ENCODE data around the gene C19orf44.
"Not testable (repeated sequence)": the region's sequence is repeated elsewhere in the genome, so short reads cannot be mapped to it uniquely, and the experiment has no call there.

C19orf44 gene

DNA sequence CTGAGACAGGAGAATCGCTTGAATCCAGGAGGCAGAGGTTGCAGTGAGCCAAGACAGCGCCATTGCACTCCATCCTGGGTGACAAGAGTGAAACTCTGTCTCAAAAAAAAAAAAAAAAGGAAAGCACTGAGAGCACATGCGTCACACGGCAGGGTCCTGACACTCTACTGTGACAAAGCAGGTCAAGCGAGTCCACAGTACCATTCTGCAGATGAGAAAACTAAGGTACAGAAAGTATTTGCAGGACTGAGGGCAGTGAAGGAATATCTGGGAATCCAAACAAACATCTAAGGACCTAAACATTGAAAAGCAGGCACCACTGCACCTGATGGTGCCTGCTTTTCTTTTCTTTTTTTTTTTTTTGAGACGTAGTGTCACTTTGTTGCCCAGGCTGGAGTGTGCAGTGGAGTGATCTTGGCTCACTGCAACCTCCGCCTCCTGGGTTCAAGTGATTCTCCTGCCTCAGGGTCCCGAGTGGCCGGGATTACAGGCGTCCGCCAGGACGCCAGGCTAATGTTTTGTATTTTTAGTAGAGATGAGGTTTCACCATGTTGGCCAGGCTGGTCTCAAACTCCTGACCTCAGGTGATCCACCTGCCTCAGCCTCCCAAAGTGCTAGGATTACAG, 29.3 kb upstream of the C19orf44 start:
- in situ Hi-C loops (cut with MboI; ENCODE audit: low sequenced_read_pairs) = not testable (repeated sequence)

DNA sequence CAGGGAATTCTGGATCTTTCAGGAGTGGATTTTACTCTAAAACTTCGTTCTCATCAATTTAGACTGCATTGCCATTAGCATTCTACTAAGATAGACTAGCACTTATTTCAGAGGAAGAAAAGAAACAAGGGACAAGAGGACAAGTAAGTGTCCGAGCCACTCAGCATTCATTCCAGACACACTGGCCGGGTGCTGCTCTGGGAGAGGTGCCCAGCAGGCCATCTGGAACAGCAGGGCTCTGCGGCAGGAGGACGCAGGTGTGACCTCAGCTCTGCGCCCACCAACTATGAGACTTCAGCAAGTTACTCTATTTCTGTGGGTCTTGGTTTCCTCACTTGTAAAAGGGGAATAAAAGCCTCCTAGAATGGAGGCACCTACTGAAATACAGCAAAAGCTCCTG, 28.6 kb upstream of the C19orf44 start:
- in situ Hi-C loops (cut with MboI; ENCODE audit: low sequenced_read_pairs) = no loop called here

DNA sequence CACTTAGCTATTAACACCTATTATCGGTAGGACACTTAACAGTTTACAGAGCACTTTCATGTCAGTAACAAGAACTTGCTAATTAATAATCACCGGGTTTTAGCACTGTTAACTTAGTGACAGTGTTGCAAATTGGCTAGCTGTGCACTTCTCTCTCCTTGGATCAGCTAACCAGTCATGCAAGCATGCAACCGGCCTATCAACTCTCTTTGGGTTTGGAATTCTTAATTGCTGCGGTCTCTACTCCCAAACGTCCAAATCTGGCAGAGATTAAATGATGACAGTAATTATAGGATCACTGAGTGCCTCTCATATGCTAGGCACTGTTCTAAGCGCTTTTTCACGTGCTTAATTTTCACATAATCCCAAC, 25.7 kb upstream of the C19orf44 start:
- in situ Hi-C loops (cut with MboI; ENCODE audit: low sequenced_read_pairs) = no loop called here

DNA sequence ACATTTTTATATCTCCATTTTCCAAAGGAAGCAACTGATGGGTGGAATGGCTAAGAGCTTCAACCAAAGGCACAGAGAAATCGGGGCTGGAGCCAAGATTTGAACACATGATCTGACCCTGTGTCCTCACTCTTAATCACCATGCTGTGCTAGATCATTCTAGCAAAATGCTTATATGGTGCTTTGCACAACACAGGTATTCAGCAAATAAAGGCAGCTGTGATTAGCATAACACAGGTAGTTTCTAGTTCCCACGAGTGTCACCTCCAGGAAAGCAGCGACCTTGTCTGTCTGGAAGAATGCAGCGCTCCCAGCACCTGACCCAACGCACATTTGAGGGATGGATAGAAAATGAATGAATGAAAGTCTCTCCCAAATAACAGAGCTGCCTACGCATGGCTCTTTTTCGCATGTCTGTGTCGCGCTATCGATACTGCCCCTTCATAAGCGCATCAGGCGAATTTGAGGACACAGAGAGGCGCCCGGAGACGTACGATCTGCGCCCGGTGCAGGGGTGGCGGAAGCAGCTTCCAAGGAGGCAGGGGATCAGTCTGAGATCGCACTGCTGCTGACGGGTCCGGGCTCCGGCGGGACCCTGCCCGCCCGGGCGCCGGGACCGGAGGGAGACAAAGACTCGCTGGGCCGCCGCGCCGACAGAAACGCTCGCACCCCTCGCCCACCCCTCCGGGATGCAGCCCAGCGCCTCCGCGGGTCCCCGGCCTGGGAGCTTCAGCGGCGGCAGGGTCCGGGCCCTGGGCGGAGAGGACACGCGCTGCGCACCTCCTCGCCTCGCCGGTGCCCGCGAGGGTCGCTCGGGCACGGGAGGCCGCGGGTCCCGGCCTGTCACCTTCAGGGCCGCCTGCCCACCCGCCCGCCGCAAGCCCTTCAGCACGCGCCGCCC, 25.0 kb upstream of the C19orf44 start:
- in situ Hi-C loops (cut with MboI; ENCODE audit: low sequenced_read_pairs) = no loop called here

DNA sequence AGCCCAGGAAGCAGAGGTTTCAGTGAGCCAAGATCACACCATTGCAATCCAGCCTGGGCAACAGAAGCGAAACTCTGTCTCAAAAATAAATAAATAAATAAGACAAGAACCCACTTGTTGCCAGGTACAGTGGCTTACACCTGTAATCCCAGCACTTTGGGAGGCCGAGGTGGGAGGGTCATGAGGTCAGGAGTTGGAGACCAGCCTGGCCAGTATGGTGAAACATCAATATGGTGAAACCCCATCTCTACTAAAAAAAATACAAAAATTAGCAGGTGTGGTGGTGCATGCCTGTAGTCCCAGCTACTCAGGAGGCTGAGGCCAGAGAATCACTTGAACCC, 23.7 kb upstream of the C19orf44 start:
- in situ Hi-C loops (cut with MboI; ENCODE audit: low sequenced_read_pairs) = not testable (repeated sequence)

DNA sequence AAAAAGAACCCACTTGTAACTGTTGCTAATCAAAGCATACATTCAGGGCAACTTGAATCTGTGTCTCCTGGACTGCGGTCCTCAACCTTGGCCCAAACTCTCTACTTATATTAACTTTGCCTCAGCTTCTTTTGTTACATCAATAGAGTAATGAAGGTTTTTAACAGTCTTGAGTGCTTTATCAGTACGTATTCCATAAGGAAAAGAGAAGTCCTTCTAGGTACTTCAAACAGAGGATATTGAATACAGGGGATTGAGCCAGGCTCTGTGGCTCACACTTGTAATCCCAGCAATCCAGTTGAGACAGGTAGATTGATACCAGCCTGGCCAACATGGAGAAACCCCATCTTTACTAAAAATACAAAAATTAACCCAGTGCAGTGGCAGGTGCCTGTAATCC, 23.2 kb upstream of the C19orf44 start:
- in situ Hi-C loops (cut with MboI; ENCODE audit: low sequenced_read_pairs) = no loop called here

DNA sequence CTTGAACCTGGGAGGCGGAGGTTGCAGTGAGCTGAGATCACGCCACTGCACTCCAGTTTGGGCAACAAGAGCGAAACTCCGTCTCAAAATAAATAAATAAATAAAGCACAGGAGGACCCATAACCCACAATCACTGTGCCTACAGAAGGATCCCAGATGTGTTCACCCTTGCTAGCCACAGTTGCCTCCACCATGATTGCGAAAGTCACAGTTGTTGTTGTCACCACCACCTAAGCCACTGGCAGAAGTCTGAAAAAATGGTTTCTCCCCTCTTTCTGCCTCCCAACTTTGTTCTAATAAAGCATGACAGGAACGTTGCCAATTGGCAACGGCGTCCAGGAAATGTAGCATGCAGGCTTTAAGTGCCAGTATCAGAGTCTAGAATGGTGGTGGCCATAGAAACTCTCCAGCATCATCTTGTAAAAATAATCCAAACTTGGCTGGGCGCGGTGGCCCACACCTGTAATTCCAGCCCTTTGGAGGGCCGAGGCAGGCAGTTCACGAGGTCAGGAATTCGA, 22.3 kb upstream of the C19orf44 start:
- in situ Hi-C loops (cut with MboI; ENCODE audit: low sequenced_read_pairs) = no loop called here

DNA sequence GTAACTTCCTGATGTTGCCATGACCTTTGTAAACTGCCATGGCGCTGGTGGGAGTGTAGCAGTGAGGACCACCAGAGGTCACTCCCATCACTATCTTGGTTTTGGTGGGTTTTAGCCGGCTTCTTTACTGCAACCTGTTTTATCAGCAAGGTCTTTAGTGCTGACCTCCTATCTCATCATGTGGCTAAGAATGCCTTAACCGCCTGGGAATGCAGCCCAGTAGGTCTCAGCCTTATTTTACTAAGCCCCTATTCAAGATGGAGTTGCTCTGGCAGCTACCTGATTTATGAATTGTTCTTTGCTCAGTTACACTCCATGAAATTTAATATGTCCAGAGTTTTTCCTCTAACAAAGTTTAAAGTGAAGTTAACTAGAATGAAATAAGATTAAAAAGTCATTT, 19.8 kb upstream of the C19orf44 start:
- in situ Hi-C loops (cut with MboI; ENCODE audit: low sequenced_read_pairs) = no loop called here

DNA sequence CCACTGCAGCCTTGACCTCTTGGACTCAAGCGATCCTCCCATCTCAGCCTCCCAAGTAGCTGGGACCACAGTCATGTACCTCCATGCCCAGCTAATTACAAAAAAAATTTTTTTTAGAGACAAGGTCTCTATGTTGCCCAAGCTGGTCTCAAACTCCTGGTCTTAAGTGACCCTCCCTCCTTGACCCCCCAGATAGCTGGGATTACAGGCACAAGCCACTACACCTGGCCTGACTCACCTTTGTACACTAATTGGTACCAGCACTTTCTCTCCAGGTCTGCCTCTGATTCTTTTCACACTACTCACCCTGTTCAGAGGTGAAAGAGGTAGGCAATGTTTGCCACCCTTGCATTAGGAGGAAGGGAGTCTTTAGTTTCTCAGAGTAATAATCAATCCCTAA, 18.9 kb upstream of the C19orf44 start:
- in situ Hi-C loops (cut with MboI; ENCODE audit: low sequenced_read_pairs) = no loop called here

DNA sequence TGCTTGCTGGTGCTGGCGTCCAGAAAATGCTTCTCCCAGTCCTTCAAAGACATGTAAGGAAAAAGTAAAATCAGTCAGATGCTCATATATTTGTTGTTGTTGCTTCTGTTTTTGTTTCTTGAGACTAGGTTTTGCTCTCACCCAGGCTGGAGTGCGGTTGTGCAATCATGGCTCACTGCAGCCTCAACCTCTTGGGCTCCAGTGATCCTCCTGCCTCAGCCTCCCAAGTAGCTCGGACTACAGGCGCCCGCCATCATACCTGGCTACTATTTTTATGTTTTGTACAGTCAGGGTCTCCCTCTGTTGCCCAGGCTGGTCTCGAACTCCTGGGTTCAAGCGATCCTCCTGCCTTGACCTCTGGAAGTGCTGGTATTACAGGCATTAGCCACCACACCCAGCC, 13.4 kb upstream of the C19orf44 start:
- in situ Hi-C loops (cut with MboI; ENCODE audit: low sequenced_read_pairs) = no loop called here

DNA sequence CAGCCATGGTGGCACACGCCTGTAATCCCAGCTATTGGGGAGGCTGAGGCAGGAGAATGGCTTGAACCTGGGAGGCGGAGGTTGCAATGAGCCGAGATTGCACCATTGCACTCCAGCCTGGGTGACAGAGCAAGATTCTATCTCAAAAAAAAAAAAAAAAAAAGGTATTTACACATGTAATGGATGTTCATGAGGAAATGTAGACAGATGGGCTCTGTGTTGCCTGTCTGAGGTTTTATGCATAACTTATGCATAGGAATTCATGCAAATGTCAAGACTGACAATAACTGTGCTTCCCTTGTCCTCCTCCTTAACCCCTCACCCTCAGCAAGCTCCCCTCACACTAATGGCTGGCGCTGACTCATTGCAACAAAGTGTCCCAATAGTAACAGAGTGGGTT, 9.7 kb upstream of the C19orf44 start:
- in situ Hi-C loops (cut with MboI; ENCODE audit: low sequenced_read_pairs) = not testable (repeated sequence)

DNA sequence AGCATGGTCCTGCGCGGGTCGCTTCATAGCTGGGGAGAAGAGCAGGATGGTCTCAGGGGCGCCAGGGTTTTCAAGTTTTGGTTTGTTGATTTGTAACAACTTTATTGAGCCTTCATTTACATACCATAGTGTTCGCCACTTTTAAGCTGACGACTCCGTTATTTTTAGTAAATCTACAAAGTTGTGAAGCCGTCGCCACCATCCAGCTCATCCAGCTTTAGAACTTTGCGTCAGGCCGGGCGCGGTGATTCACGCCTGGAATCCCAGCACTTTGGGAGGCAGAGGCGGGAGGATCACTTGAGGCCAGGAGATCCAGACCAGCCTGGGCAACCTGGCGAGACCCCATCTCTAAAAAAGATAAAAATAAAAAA, 404 bp downstream of the C19orf44 start:
- in situ Hi-C loops (cut with MboI; ENCODE audit: low sequenced_read_pairs) = no loop called here

DNA sequence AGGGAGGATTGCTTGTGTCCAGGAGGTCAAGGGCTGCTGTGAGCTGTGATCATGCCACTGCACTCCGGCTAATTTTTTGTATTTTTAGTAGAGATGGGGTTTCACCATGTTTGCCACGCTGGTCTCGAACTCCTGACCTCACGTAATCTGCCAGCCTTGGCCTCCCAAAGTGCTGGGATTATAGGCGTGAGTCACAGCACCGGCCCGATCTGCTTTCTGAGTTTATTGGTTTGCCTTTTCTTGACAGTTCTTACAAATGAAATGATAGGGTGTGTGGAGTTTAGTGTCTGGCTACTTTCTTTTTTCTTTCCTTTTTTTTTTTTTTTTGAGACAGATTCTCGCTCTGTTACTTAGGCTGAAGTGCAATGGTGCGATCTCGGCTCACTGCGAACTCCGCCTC, 848 bp downstream of the C19orf44 start:
- in situ Hi-C loops (cut with MboI; ENCODE audit: low sequenced_read_pairs) = no loop called here

DNA sequence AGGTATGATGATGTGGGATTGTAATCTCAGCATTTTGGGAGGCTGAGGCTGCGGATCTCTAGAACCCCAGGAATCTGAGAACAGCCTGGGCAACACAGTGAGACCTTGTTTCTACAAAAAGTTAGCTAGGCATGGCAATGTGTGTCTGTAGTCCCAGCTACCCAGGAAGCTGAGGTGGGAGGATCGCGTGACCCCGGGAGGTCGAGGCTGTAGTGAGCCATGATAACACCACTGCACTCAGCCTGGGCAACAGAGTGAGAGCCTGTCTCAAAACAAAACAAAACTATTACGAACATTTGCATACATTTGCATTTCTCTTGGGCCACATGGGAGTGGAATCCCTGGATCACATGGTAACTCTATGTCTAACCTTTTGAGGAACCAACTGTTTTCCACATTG, 1.6 kb downstream of the C19orf44 start:
- in situ Hi-C loops (cut with MboI; ENCODE audit: low sequenced_read_pairs) = no loop called here

DNA sequence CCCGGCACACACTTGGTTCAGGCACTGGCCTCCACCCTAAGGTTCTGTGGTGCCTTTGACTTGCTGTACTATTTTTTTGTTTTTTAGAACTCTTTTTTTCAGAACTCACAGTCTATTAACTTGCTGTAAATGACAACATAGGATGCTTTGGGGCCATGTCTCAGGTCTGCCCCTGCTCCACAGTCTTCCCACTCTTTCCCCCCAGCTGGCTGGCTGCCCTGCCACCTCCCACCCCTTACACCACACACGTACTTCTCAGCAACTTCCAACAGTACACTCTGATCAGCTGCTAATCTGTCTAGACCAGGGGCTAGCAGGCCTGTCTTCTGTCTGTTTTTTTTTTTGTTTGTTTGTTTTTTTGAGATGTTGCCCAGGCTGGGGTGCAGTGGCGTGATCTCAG, 8.1 kb downstream of the C19orf44 start:
- in situ Hi-C loops (cut with MboI; ENCODE audit: low sequenced_read_pairs) = no loop called here

DNA sequence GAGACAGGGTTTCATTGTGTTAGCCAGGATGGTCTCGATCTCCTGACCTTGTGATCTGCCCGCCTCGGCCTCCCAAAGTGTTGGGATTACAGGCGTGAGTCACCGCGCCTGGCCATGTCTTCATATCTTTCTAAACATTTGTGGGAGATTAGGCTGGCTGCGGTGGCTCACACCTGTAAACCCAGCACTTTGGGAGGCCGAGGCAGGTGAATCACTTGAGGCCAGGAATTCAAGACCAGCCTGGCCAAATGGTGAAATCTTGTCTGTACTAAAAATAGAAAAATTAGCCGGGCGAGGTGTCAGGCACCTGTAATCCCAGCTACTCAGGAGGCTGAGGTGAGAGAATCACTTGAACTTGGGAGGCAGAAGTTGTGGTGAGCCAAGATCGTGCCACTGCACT, 10.0 kb downstream of the C19orf44 start:
- in situ Hi-C loops (cut with MboI; ENCODE audit: low sequenced_read_pairs) = not testable (repeated sequence)

DNA sequence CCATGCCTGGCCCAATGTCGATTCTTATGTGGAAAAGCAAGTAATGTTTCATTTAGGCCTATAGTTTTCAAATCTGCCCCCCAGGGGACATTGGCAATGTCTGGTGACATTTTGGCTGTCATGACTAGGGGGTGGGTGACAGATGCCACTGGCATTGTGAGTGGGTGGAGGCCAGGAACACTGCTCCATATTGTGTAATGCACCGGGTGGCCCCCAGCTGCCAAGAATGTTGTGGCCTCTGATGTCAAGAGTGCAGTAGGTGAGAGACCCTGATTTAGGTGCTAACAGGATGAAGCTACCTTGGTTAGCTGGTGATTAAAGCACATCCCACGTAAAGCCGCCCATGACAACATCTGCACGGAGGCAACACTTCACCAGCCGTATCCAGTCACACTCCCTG, 10.8 kb downstream of the C19orf44 start:
- in situ Hi-C loops (cut with MboI; ENCODE audit: low sequenced_read_pairs) = no loop called here

DNA sequence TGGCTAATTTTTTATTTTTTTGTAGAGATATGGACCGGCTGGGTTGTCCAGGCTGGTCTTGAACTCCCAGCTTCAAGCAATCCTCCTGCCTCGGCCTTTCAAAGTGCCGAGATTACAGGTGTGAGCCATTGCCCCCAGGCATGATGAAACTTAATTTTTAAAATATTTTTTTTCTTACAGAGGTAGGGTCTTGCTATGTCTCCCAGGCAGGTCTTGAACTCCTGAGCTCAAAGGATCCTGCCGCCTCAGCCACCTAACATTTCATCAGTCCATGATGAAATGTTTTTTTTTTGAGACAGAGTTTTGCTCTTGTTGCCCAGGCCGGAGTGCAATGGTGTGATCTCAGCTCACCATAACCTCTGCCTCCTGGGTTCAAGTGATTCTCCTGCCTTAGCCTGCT, 12.4 kb downstream of the C19orf44 start:
- in situ Hi-C loops (cut with MboI; ENCODE audit: low sequenced_read_pairs) = no loop called here

DNA sequence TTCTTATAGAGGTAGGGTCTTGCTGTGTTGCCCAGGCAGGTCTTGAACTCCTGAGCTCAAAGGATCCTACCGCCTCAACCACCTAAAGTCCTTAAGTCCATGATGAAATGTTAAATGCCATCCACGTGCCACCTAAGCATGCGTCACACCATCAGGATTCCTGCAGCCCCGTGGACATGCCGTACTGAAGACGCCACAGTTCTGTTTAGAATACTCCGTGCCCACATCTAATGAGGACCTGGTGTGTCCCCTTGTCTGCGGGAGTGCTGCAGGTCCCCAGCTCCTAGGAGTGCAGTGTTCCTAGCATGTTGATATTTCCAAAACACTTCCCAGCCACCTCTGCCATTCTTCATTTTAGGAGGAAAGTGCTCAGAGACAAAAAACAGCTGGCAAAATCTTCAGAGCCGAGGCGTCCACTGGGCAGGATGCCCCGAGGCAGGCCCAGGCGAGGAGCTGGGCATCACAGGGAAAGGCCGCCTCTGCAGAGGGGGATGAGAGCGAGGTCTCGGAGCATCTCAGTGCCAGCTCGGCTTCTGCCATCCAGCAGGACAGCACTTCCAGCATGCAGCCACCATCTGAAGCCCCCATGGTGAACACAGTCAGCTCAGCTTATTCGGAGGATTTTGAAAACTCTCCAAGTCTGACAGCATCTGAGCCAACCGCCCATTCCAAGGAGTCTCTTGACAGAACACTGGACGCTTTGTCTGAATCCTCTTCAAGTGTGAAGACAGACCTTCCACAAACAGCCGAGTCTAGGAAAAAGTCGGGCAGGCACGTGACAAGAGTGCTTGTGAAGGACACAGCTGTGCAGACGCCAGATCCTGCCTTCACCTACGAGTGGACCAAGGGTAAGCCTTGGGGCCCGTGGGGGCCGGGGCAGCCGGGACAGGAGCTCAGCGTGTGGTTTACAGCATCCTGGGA, 13.2 kb downstream of the C19orf44 start:
- in situ Hi-C loops (cut with MboI; ENCODE audit: low sequenced_read_pairs) = no loop called here

DNA sequence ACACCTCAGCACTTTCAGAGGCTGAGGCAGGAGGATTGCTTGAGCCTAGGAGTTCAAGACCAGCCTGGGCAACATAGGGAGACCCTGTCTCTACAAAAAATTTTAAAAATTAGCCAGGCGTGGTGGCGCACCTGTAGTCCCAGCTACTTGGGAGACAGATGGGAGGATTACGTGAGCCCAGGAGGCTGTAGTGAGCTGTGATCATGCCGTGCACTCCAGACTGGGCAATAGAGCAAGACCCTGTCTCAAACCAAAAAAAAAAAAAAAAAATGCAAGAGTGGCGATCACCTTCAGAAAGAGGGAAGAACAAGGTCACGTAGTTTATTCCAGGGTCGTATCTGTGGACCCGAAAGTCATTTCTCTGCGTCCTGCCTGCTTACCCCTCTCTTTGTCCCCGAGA, 16.4 kb downstream of the C19orf44 start:
- in situ Hi-C loops (cut with MboI; ENCODE audit: low sequenced_read_pairs) = not testable (repeated sequence)

DNA sequence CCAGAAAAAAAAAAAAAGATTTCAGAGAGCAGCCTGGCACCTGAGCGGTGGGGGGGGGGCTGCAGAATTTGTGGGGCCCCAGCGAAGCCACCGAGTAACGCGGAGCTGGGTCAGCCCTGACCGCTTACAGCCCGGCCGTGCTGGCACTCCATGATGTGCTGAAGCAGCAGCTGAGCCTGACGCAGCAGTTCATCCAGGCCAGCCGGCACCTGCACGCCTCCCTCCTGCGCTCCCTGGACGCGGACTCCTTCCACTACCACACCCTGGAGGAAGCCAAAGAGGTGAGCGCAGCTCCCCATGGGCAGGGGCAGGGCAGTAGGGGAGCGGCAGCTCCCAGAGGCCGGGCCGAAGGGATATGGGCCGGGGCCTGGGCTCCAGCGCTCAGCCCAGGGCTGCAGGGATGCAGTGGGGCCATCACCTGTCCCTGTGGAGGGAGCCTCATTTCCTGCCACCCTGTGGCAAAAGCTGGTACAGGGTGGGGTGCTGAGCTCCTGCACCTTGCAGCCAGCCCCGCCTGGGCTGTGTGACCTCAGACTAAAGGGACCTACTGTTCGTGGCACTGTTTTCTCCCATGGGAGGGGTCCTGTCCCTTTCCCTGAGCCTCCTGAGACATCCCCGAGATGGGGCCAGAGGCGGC, 18.3 kb downstream of the C19orf44 start:
- in situ Hi-C loops (cut with MboI; ENCODE audit: low sequenced_read_pairs) = no loop called here
